OCI-LY7 (cell line): ENCODE measurements around the gene VPS13D. TPM values are rescaled to one million over a fixed set of nuclear protein-coding genes. Genes with fewer than 3 reads are reported as not detected.

ENCODE experiments used
- BruUV-seq: library from RNA; stranded (reverse); fragments of 400-500 nt; replicated peaks from 2 replicates; lab custom pipeline; 2021; lab: Mats Ljungman, UMichigan
- CTCF ChIA-PET: fragments of 300-600 bp; sonication (Branson Sonifier 250); formaldehyde crosslinking; loops from one replicate; lab custom pipeline; 2022; ENCODE audit warnings: antibody characterized with exemption; ENCODE audit not compliant: unreplicated experiment; lab: Charles Lee
- POLR2A ChIA-PET: fragments of 300-600 bp; sonication (Branson Sonifier 250); formaldehyde crosslinking; loops from one replicate; lab custom pipeline; 2022; ENCODE audit warnings: antibody characterized with exemption; lab: Charles Lee
- DNase-seq: peaks from one replicate; pipeline ENCODE4 v3.0.0-alpha.2; 2015; ENCODE audit warnings: low spot score
- H2AFZ ChIP-seq: fragments of 200-600 bp; sonication (generic), shearing (Covaris generic); 2 replicates; pipeline ENCODE4 v1.6.1; 2014; ENCODE audit warnings: mild to moderate bottlenecking, antibody characterized with exemption, low read length, moderate library complexity
- H3K27ac ChIP-seq: fragments of 200-600 bp; sonication (generic); 2 replicates; pipeline ENCODE4 v1.5.1; 2014; ENCODE audit warnings: mixed run types, low read depth, mild to moderate bottlenecking, moderate library complexity, low read length, inconsistent platforms; ENCODE audit not compliant: poor library complexity, severe bottlenecking
- H3K36me3 ChIP-seq: fragments of 200-600 bp; sonication (generic); 2 replicates; pipeline ENCODE4 v1.6.1; 2014; ENCODE audit warnings: mild to moderate bottlenecking, antibody characterized with exemption, low read length, moderate library complexity, mixed read lengths; ENCODE audit not compliant: insufficient read depth
- H3K4me1 ChIP-seq: fragments of 200-600 bp; sonication (generic); 2 replicates; pipeline ENCODE4 v1.5.1; 2014; ENCODE audit warnings: mild to moderate bottlenecking, low read length; ENCODE audit not compliant: insufficient read depth, poor library complexity, severe bottlenecking
- H3K4me2 ChIP-seq: fragments of 200-600 bp; sonication (generic); 2 replicates; pipeline ENCODE4 v1.6.1; 2014; ENCODE audit warnings: mild to moderate bottlenecking, low read length
- H3K4me3 ChIP-seq: fragments of 200-600 bp; sonication (generic); 2 replicates; pipeline ENCODE4 v1.5.1; 2014; ENCODE audit warnings: mild to moderate bottlenecking, low read depth, low read length; ENCODE audit not compliant: poor library complexity, severe bottlenecking
- H3K79me2 ChIP-seq: fragments of 200-600 bp; sonication (generic); 2 replicates; pipeline ENCODE4 v1.6.1; 2016; ENCODE audit warnings: low read depth, mild to moderate bottlenecking, low read length, moderate library complexity, mixed read lengths; ENCODE audit not compliant: insufficient read depth
- H3K9me2 ChIP-seq: fragments of 200-600 bp; sonication (generic); 2 replicates; pipeline ENCODE4 v1.6.1; 2016; ENCODE audit warnings: mild to moderate bottlenecking, low read length, mixed read lengths; ENCODE audit not compliant: insufficient read depth
- H3K9me3 ChIP-seq: fragments of 200-600 bp; sonication (generic); 2 replicates; pipeline ENCODE4 v1.6.1; 2014; ENCODE audit warnings: mild to moderate bottlenecking, mixed run types, low read length, mixed read lengths
- H4K20me1 ChIP-seq: fragments of 200-600 bp; sonication (generic); 2 replicates; pipeline ENCODE4 v1.6.1; 2014; ENCODE audit warnings: mild to moderate bottlenecking, antibody characterized with exemption, low read length, moderate library complexity, mixed read lengths; ENCODE audit not compliant: insufficient read depth
- EZH2phosphoT487 ChIP-seq: fragments of 200-600 bp; sonication (generic); IDR thresholded peaks from 2 replicates; pipeline ENCODE4 v1.6.1; 2018; ENCODE audit warnings: low read depth, borderline replicate concordance, mild to moderate bottlenecking, mixed run types, antibody characterized with exemption, low read length, moderate library complexity, mixed read lengths
- intact Hi-C: fragments of 100-400 bp; cut with micrococcal nuclease; formaldehyde crosslinking; loops from one replicate; pipeline ENCODE4 v1.10.0; 2022; ENCODE audit not compliant: unreplicated experiment
- total RNA-seq, 2 experiments: library from RNA; depleted of rRNA in 1 of 2; stranded (reverse); fragments of >200 nt in 1 of 2; shearing (Covaris generic) in 1 of 2; gene quantifications; 2 replicates each; pipeline ENCODE4 v1.2.3, GENCODE V29; 2014 to 2022
- TF ChIP-seq, protein P1 (sequence below): fragments of 200-600 bp; sonication (generic); conservative IDR thresholded peaks from 2 replicates; pipeline ENCODE4 v1.5.1; 2014; ENCODE audit warnings: mild to moderate bottlenecking, antibody characterized with exemption, low read length, moderate library complexity, mixed read lengths

Gene VPS13D
- total RNA-seq, 2 experiments from 2014 or later = 23.9 to 39.2 TPM

DNA sequence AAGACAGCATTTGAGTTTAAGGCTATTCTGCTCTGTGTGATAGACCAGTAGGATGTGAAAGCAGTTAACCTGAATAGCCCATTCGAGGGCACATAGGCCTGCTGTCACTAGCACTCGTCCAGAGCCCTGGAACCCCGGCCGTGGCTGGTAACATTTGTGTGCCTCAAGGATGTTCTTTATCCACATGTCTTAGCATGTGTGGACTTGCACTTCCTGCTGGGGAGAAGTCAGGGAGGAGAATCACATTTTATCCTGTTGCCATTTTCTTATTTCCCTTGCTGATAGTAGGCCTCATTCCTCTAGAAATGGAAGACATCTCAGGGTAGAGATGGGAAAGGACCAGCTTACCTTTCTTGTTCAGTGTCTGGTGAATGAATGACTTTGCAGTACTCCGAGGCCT, 54.7 kb downstream of the VPS13D start:
- no peaks in the 10 kb centered on the region for H3K9me2 ChIP-seq
- ChIA-PET CTCF (no interaction called here), POLR2A (no interaction called here)
- H3K4me2 ChIP-seq = no peak overlapping the region
- H3K4me3 ChIP-seq = no peak overlapping the region
- H3K36me3 ChIP-seq = peaks cover 65% of the 10 kb centered on the region
- BruUV-seq = no TSS peak
- H2AFZ ChIP-seq = no peak overlapping the region
- H4K20me1 ChIP-seq = no peaks in the 10 kb centered on the region
- intact Hi-C loops = no loop called here
- no peaks in the 10 kb centered on the region for H3K9me3 ChIP-seq
- H3K4me1 ChIP-seq = no peaks in the 10 kb centered on the region
- DNase-seq = no peak
- H3K27ac ChIP-seq = no peak overlapping the region
- H3K79me2 ChIP-seq = no peaks in the 10 kb centered on the region
- no peak for TF ChIP-seq EZH2phosphoT487
- TF ChIP-seq, protein P1, sequence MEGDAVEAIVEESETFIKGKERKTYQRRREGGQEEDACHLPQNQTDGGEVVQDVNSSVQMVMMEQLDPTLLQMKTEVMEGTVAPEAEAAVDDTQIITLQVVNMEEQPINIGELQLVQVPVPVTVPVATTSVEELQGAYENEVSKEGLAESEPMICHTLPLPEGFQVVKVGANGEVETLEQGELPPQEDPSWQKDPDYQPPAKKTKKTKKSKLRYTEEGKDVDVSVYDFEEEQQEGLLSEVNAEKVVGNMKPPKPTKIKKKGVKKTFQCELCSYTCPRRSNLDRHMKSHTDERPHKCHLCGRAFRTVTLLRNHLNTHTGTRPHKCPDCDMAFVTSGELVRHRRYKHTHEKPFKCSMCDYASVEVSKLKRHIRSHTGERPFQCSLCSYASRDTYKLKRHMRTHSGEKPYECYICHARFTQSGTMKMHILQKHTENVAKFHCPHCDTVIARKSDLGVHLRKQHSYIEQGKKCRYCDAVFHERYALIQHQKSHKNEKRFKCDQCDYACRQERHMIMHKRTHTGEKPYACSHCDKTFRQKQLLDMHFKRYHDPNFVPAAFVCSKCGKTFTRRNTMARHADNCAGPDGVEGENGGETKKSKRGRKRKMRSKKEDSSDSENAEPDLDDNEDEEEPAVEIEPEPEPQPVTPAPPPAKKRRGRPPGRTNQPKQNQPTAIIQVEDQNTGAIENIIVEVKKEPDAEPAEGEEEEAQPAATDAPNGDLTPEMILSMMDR = no peak

DNA sequence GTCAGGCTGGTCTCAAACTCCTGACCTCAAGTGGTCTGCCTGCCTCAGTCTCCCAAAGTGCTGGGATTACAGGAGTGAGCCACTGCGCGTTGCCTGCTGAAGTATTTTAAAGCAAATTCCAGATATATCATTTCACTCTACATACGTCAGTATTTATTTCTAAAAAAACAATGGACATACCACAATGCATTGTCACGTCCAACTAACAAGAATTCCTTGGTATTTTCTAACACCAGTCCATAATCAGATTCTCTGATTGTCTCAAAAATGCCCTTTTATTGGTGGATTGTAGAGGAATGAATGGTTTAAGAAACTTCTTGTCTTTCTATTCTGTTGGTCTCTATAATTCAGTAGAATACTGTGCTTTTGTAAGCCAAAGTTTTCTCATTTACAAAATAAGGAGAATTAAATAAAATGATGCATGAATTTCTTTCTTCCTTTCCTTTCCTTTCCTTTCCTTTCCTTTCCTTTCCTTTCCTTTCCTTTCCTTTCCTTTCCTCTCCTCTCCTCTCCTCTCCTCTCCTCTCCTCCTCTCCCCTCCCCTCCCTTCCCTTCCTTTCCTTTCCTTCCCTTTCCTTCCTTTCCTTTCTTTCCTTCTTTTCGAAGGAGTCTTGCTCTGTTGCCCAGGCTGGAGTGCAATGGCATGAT, 55.8 kb downstream of the VPS13D start:
- Histone ChIP-seq H3K4me2 (no peak overlapping the region), H3K9me3 (no peaks in the 10 kb centered on the region), H3K4me3 (no peak overlapping the region), H3K79me2 (no peaks in the 10 kb centered on the region), H3K27ac (no peak overlapping the region), H2AFZ (no peak overlapping the region), H3K36me3 (peaks cover 65% of the 10 kb centered on the region), H3K4me1 (no peaks in the 10 kb centered on the region), H3K9me2 (no peaks in the 10 kb centered on the region), H4K20me1 (no peaks in the 10 kb centered on the region)
- TF ChIP-seq, protein P1 = no peak
- TF ChIP-seq EZH2phosphoT487 = no peak
- no TSS peak for BruUV-seq
- ChIA-PET CTCF (no interaction called here), POLR2A (interaction anchor here (0.7 kb wide), 1 partner anchor 240 kb away, joined by 3 read pairs; no protein-coding TSS in a partner anchor)
- intact Hi-C loops = no loop called here
- no peak for DNase-seq

DNA sequence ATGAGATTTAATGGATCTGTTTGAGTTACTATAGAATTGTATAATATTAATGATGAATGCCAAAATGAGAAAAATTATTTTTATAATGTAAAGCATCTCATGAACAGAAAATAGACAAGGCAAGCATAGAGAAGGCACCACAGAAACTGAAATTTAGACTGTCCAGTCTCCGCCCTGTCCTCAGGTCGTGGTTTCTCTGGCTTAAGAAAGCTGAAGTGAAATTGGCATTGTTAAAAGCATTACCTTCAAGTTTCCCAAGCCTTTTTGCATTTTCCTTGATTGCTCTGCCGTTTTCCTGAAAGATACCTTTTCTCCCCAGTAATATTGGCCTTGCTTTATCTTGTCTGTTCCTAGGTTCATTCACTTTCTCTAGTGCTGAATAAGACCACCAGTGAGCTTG, 58.0 kb downstream of the VPS13D start:
- POLR2A ChIA-PET = interaction anchor here (0.8 kb wide), 1 partner anchor 290 kb away, joined by 3 read pairs; no protein-coding TSS in a partner anchor
- H3K4me1 ChIP-seq = no peaks in the 10 kb centered on the region
- peaks cover 52% of the 10 kb centered on the region for H3K36me3 ChIP-seq
- no peak overlapping the region for H3K4me3 ChIP-seq
- TF ChIP-seq EZH2phosphoT487 = no peak
- TF ChIP-seq, protein P1 = no peak
- no peaks in the 10 kb centered on the region for H4K20me1 ChIP-seq
- H3K9me2 ChIP-seq = no peaks in the 10 kb centered on the region
- H2AFZ ChIP-seq = no peak overlapping the region
- intact Hi-C loops = no loop called here
- H3K4me2 ChIP-seq = no peak overlapping the region
- H3K9me3 ChIP-seq = no peaks in the 10 kb centered on the region
- CTCF ChIA-PET = no interaction called here
- BruUV-seq = no TSS peak
- no peak for DNase-seq
- no peak overlapping the region for H3K27ac ChIP-seq
- H3K79me2 ChIP-seq = no peaks in the 10 kb centered on the region
